ENCODE results near the gene SART1.
"Not testable (repeated sequence)": the region's sequence is repeated elsewhere in the genome, so short reads cannot be mapped to it uniquely, and the experiment has no call there.

Gene SART1

GRCh38 chr11:66017321-66017720 is 55.8 kb downstream of the SART1 start:
- DNase-seq (ENCODE audit: low read depth in 2 of 2) = no peak

GRCh38 chr11:66020212-66020611 is 58.7 kb downstream of the SART1 start:
- DNase-seq (ENCODE audit: low read depth in 2 of 2) = no peak

GRCh38 chr11:66020618-66021357 is 59.3 kb downstream of the SART1 start:
- DNase-seq (ENCODE audit: low read depth in 2 of 2) = no peak

- peak; percentile 58 to 80 for DNase-seq (ENCODE audit: low read depth in 2 of 2)
These were observed 61.1 kb downstream of the SART1 start for GRCh38 chr11:66022401-66023185.

GRCh38 chr11:66023186-66023440 is 61.6 kb downstream of the SART1 start:
- DNase-seq (ENCODE audit: low read depth in 2 of 2) = not testable (repeated sequence)

- DNase-seq (ENCODE audit: low read depth in 2 of 2) = no peak
These were observed 64.5 kb downstream of the SART1 start, which contains the start of gene CATSPER1 for GRCh38 chr11:66026017-66026529. Gene CATSPER1, minus strand, starts transcription at chr11:66026479. Its CDS starts 100 bp downstream, at chr11:66026379.
